Measurements from ENCODE around the gene GNAT3.

Gene GNAT3

DNA sequence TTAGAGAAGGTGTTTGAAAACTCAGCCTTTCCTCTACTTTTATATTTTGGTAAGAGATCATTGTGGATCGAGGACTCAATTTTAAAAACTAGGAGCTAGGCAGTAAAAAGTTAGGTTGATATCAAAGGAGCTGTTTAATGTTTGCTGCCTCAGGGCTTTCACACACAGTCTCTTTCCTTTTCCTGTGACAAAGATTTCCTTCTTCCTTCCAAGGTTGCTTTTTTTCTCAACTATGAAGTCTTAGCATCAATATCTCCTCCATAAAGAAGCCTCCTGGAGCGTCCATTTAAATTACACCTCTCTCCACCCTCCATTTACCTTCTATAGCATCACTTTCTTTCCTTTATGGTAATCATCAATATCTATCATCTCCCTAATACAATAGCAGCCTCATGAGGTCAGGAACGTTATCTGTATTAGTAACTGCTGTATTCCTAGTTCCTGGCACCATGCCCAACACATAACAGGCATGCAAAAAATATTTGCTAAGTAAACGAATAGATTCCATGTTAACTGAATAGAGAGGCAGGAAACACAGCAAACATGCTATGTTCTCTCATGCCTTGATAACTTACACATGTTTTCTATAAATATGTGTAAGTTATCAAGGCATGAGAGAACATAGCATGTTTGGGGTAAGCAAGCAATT, 48.5 kb downstream of the GNAT3 start:
- no peak for DNase-seq (ENCODE audit: low spot score)

DNA sequence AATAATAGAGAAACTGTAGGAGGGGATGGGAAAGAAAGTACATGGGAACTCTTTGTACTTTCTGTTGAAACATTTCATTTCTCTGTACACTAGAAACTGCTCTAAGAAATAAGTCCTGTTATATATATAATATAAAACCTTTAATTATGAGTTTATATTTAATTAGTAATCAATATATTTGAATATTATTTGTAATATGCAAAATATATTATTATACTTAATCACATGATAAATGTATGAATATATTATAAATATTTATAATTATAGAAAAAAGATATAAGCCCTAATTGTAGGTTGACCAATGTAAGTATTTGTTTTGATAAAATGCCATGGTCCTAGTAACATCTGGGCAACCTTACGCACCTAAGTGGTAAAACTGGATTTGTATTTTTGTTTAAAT, 51.0 kb downstream of the GNAT3 start:
- DNase-seq (ENCODE audit: low spot score): no peak

DNA sequence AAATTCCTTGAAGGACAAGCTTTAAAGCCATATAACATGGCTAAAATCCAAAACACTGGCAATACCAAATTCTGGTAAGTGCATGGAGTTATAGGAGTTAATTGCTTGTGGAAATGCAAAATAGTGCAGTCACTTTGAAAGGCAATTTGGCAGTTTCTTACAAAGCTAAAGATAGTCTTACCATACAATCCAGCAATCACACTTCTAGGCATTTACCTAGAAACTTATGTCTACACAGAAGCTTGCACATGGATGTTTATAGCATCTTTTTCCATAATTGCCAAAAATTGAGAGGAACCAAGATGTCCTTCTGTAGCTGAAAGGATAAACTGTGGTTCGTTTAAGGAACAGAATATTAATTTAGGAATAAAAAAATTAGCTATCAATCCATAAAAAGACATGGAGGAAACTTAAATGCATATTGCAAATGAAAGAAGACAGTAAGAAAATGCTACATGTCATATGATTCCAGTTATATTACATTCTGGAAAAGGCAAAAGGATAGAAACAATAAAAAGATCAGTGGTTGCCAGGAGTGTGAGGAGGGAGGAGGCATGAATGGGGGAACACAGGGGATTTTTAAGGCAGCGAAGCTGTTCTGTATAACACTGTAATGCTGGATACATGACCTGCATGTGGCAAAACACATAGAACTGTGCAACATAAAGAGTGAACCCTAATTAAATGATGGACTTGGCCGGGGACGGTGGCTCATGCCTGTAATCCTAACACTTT, 51.9 kb downstream of the GNAT3 start:
- DNase-seq (ENCODE audit: low spot score): no peak

DNA sequence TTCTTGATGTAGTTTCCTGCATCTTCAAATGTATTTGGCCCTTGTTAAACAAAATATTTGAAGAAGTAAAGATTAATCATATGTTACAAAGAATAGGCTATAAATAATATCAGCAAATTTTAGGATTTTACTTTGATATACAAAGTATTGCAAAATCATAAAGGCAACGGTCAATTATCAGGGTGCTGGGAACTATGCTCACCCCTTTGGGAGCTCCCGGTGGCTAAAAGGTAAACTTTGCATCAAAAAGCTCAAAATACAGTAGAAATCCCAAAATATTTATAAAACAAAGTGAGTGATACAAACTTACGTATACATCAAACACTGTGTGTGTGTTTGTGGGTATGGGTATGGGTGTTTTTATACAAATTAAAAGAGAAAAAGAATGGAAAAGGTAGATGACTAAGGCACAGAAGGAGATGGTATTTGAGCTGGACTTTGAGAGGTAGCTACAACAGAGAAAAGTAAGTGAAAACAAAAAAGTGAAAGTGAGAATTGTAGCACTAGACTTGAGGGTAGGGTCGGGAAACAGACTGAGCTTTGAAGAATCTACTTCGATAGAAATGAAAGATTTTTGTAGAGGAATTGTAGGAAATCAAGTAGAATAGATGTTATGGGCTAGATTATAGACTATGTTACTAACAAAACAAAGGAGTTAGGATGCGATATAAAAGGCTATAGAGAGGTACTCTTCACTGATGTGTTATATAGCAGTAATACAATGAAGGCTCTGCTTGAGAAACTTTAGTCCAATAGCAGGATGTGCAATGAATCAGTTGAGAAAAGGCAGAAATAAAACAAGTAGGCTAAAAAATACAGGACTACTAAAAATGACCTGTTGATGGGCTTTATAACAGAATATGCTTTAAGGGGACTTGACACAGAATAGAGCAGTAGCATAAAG, 52.8 kb downstream of the GNAT3 start:
- DNase-seq (ENCODE audit: low spot score): no peak

DNA sequence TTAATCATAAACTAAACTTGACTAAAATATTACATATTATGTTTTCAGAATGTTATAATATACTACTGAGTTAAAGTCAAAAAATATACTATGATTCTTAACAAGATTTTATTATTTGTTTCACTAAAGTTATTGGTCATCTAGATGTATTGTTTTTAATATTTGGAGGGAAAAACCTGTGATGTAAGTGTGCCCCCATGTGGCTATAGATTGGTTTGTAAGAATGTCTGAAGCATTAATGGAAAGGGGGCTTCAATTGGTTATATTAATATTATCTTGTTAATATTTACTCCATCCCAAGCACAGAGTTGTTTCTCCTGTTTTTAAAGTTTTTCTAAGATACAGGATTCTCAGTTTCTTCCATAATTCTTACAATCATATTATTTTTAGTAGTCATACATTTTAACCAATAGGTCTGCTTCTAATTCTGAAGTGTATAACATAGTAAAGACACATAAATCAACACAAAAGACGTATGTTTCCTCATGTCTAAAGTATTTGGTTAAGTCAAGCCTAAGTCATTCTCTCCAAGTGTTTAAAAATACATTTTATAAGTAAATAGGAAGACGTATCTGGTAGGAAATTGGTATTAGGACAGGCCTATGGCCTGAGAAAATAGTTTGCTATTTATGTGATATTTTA, 58.0 kb downstream of the GNAT3 start:
- no peak for DNase-seq (ENCODE audit: low spot score)

DNA sequence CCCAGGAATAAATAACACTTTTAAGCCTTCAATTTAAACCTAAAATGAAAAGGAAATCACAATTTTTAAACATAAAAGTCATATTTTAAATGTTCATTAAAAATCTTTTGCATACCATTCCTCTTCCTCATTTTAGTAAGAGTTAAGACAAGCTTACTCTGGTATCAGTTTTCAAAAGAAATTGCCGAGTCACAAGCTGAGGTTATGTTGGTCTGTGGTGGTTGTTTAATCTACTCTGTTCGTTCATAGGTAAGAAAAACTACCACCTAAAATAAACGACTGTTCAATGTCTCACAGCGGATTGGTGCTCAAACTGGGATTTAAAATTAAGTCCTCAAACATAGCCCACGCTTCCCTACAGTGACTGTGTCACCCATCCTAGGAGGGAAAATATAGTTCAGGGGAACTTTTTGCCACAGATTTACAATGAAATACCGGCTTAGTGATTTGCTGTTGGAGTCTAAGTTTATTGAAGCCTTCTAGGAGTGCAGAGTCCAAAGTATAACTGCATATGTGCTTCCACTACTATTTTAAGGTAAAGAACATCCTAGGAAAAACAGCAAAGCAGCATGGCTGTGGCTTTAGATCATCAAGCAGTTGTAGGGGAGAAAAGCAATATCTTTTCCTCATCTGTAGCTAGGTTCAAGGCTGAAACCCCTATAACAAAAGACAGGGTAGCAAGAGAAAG, 61.1 kb downstream of the GNAT3 start:
- no peak for DNase-seq (ENCODE audit: low spot score)

DNA sequence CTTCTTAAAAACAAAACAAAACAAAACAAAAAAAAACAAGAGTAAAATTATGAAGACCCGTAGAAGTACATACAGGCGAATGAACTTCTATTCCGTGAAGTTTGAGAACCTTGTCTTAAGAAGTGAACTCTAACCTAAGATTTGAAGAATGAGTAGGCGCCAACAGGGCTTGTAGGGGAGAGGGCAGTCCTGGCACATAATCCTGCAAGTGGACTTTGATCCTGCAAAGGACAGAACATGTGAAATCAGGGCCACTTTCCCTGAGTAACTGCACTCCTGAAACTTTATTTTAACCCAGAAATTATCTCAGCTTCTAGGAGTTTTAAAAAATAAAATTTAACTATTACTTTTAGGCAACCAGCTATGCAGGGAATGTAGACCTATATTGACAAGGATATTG, 62.0 kb downstream of the GNAT3 start:
- no peak for DNase-seq (ENCODE audit: low spot score)

DNA sequence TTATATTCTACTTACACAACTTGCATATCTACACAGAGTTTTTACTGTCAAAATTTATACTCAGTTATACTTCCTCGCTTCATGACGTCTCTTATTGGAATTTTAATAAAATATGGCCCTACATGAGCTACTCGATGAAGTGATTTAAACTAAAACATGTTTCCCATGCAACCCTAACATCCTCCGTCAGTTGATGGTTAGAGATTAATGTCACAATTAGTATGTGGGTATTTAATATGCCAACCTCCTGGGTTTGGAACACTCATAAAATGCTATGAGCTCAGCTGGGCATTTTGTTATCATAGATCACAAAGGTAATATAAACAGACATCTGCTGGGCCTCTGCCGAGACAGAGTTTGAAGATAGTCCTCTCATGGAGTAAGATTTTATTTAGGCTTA, 66.5 kb downstream of the GNAT3 start:
- no peak for DNase-seq (ENCODE audit: low spot score)

DNA sequence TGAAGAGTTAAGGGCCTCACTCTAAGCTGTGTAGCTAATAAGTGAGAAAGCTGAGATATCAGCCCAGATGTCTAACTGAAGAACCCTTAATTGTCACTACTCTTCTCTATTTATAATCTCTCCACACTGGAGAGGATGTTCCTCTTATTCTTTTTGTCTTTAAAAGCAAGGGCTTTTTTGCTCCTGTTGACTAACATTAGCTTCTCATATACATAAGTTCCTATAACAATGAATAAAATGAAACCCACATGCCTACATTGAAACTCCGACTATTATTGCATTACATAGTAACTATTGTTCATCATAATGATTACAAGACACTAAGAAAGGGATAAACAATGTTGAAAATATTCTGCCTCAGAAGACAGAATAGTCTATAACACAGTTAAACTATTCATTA, 67.1 kb downstream of the GNAT3 start:
- DNase-seq (ENCODE audit: low spot score): no peak

DNA sequence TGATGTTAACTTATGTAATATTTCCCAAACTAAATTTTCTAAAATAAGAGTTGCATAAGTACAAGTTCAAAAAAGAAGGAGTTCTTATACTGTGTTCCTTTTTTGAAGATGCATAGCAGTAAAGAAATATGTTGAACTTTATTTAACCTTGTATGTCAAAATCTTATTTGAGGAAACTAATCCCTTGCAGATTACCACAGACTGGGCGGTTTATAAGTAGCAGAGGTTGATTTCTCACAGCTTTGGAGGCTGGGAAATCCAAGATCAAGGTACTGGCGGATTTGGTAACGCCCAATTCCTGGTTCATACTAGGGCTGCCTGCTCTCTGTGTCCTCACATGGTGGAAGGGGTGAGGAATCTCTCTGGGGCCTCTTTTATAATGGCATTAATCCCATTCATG, 68.5 kb downstream of the GNAT3 start:
- no peak for DNase-seq (ENCODE audit: low spot score)

DNA sequence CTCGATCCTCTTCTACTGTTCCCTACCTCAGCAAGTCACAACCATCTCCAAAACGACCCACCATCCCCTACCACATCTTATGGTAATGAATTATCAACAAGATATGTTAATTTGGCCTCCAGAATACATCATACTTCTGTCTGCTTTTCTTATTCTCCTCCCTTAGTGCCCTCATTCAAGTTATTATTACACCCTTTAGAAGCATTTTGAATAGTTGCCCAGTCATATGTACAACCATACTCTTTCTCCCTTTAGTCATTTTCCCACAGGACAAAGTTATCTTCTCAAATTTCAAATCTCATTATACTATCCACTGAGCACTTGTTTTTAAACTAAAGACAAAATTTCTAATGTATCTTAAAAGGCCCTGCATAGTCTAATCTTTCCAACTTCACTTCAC, 71.0 kb downstream of the GNAT3 start:
- DNase-seq (ENCODE audit: low spot score): no peak

DNA sequence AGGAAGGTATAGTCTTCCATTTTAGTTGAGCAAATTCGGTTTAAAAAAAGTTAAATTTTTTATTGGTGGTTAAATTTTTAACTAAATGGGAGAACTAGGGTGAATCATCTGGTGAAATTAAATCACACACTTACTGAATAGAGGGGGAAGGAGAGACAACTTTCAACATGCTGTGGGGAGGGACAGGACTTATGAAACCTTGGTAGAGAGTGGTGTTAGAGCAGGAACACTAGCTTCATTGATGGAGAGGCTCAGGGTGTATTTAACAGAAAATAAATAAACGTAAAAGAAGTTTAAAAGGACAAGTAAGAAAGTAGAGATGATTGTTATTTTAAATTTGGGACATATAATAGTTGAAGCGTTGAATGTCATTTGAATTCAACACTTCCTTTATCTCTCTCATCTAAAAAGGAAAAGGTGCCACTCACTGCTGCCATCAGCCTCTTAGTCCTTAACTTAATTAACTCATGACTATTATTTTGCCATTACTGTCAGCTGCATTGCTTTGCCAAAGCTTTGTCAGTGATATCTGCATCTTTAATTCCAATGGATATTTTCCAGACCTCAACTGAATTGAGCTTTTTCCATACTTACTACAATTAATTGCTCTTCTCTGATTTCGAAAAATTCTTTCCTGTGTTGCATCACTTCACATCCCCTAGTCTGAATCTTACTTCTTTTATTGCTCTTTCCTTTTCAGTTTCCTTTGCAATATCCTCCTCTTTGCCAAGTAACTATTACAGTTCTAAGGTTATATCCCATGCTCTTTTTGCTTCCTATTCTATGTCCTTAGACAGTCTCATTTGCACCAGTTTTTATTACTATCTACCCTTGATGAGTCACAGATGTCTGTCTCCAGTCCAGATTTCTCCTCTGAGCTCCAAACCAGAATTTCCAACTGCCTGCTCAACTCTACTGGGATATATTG, 71.7 kb downstream of the GNAT3 start:
- no peak for DNase-seq (ENCODE audit: low spot score)

DNA sequence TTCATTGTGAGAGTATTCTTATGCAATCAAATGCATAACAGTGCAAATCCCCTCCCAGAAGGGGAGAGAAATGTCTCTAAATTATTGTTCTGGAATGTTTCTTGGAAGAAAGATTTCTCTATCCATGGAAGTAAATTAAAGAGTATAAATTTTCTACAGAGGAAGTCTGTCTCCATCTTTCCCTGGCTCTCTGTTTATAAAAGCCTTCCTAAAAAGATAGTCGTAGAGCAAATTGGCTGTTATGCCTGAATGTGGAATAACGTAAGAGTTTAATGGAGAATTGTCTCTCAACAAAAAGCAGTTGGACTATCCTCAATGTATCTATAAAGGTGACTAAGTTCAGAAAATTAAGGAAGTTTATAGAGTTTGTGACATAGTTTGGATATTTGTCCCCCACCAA, 76.3 kb downstream of the GNAT3 start:
- DNase-seq (ENCODE audit: low spot score): no peak

DNA sequence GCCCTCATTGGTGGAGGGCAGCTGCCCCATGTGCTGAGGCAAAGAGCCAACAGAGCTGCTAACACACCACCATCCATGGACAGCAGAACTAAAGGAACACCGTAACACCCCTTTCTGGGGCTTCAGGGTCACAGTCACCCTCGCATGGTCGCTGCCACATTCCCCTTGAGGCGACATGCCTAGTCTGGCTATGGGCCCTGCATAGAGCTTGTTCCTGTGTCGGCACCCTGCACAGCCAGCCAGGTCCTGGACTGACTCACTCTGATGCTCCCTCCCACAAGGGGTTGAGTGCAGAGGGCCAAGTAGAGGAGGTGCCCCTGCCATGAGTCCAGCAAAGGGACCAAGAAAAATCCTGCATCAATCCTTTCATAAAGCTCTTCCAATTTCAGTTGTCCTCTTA, 77.8 kb downstream of the GNAT3 start:
- no peak for DNase-seq (ENCODE audit: low spot score)

DNA sequence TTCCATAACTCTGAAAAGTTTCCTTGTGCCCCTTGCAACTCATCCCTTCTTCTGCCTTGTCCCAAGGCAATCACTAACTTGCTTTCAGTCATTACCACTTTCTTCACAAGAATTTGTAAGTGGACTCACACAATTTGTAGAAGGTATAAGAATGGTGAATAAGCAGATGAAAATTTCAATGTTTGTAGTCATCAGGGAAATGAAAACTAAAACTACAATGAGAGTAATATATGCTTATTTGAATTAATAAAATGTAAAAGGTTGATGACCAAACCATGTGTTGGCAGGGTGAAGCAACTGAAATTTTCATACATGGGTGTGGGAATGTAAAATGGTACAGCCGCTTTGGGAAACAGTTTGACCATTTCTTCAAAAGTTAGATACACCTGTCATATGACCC, 79.7 kb downstream of the GNAT3 start:
- no peak for DNase-seq (ENCODE audit: low spot score)

DNA sequence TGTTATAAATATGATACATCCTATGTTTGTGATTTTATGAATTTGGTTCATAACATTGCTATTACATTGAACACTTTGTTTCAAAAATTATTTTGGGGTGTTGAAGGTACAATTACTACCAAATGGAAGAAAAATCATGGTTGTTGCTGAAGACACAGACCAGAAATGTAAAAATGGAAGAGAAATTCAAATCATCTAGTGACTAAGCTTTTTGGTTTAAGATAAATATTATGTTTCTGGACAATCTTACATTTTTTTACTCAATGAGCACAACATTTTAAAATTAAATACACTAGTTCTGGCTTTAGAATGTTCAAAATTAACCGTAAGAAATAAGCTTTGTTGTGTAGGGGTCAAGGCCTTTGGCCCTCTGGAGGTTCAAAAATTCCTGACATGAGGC, 82.7 kb downstream of the GNAT3 start:
- no peak for DNase-seq (ENCODE audit: low spot score)

DNA sequence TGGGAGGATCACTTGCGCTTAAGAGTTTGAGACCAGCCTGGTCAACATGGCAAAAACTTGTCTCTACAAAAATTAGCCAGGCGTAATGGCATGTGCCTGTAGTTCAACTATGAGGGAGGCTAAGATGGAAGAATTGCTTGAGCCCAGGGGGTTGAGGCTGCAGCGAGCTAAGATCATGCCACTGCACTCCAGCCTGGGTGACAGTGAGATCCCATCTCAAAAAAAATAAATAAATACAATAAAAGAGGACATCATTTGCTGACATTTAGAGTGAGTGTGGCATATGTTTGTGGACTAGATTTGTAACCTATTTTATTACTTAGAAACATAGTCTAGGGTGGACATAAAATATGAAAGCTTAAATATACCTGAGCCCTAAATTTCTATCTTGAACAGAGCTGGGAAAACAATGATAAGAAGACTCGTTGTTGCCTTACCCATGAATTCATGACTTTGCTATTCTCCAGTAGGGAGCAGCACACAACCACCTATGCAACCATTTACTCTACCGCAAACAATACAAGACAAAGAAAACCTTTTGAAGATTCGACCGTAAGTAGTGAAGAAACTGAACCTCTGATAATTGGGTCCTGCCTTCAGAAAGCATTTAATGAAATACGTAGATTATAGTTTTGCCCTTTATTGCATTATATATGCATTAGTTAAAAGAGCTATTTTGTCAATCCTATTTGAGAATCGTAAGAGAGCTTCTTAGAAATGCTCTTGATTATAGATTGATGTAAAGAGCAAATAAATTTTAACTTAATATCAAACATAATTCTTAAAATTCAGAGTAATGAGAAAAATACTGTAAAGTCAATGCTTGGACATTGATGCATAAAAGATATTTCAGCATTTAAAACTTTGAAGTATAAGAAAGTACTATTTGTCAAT, 83.5 kb downstream of the GNAT3 start:
- no peak for DNase-seq (ENCODE audit: low spot score)

DNA sequence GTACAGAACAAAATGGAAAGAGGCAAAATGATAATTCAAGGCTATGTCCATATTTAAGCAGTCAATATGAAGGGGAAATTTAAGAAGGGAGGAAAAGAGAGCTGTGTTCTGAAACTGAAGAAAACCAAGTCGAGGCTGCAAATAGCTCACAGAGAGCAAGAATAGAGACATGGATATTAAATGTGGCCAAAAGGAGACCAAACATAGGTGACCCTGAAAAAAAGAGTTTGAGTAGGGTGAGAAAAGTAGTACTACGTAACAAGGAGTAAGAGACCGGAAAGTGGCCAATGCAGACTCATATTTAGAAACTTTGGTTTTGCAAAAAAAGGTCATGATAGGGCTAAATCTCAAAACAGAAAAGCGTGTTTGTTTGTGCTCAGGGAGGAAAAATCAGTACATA, 84.6 kb downstream of the GNAT3 start:
- DNase-seq (ENCODE audit: low spot score): no peak

DNA sequence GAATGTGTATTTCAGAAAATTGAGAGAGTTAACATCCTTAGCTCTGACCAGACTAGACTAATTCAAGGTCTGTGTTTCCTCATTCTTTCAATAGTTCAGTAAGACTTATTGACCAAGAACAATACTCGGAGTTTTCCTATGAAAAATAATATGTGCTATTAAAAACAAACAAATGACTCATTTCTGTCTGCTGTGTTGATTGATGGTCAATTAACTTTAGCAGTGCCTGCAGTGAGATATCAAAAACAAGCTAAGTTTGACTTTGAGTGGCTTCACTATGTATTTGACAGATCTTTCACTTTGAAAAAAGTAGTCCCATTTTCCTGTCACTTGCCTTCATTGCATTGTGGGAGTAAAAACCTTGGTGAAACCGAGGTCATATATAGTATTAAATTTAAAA, 91.0 kb downstream of the GNAT3 start:
- DNase-seq (ENCODE audit: low spot score): no peak
